IPS DF 6.9 (cell line): ENCODE data around the gene ZNF708.
"Not testable (repeated sequence)": the region's sequence is repeated elsewhere in the genome, so short reads cannot be mapped to it uniquely, and the experiment has no call there.

Source experiments
- DNase-seq: peaks from one replicate; pipeline ENCODE4 v3.0.0-alpha.2; 2013; ENCODE audit warnings: low read depth, low spot score
- H3K27ac ChIP-seq: one replicate; pipeline ENCODE4 v1.5.1; 2013; ENCODE audit warnings: low read length, control low read depth
- H3K27me3 ChIP-seq: 2 replicates; pipeline ENCODE4 v1.6.1; 2013; ENCODE audit warnings: mild to moderate bottlenecking, low read length; ENCODE audit not compliant: control insufficient read depth, insufficient read depth
- H3K36me3 ChIP-seq: 2 replicates; pipeline ENCODE4 v1.6.1; 2013; ENCODE audit warnings: low read length; ENCODE audit not compliant: control insufficient read depth, insufficient read depth
- H3K4me1 ChIP-seq: 2 replicates; pipeline ENCODE4 v1.6.1; 2013; ENCODE audit warnings: low read length; ENCODE audit not compliant: control insufficient read depth, insufficient read depth
- H3K4me3 ChIP-seq: 2 replicates; pipeline ENCODE4 v1.5.1; 2013; ENCODE audit warnings: mild to moderate bottlenecking, low read length
- H3K9me3 ChIP-seq: 2 replicates; pipeline ENCODE4 v1.6.1; 2013; ENCODE audit warnings: low read length, inconsistent platforms; ENCODE audit not compliant: control insufficient read depth, insufficient read depth
- WGBS: extraction: QIAGEN DNeasy Blood & Tissue Kit; methylation state at CpG from one replicate; pipeline ENCODE4 v1.1.7; 2013; ENCODE audit warnings: mixed read lengths, missing lambda C conversion rate; ENCODE audit not compliant: insufficient read length, insufficient coverage; 5-methylcytosine and 5-hydroxymethylcytosine counted together

The ZNF708 gene

GRCh38 chr19:21260848-21261381 lies 68.3 kb downstream of the ZNF708 start:
- not testable (repeated sequence) for H3K4me1 ChIP-seq, H3K27ac ChIP-seq, DNase-seq, H3K36me3 ChIP-seq, H3K27me3 ChIP-seq, H3K4me3 ChIP-seq, H3K9me3 ChIP-seq
- no CpG with 5 or more reads among the region's 24 CpGs for WGBS

- no peaks in the 10 kb centered on the region; the same call in 1 of the 2 replicates for H3K36me3 ChIP-seq
- H3K27me3 ChIP-seq, result no peaks in the 10 kb centered on the region
- no peaks in the 10 kb centered on the region; the same call in none of the 2 replicates for H3K9me3 ChIP-seq
- no CpG with 5 or more reads among the region's 36 CpGs for WGBS
- no peak overlapping the region for H3K4me3 ChIP-seq
- no peak overlapping the region for H3K27ac ChIP-seq
- H3K4me1 ChIP-seq, result no peaks in the 10 kb centered on the region
- no peak for DNase-seq
Observed at GRCh38 chr19:21260164-21260847, 68.9 kb downstream of the ZNF708 start.

- not testable (repeated sequence) for DNase-seq, H3K4me3 ChIP-seq, H3K9me3 ChIP-seq, H3K27me3 ChIP-seq, H3K36me3 ChIP-seq, H3K27ac ChIP-seq, H3K4me1 ChIP-seq
- WGBS, result no CpG with 5 or more reads among the region's 27 CpGs
Observed at GRCh38 chr19:21259421-21260124, 69.6 kb downstream of the ZNF708 start.

GRCh38 chr19:21256722-21257121 lies 72.5 kb downstream of the ZNF708 start:
- WGBS, result no CpG with 5 or more reads among the region's 1 CpG
- peak; percentile 25 for DNase-seq
- Histone ChIP-seq H3K27me3 (no peaks in the 10 kb centered on the region), H3K4me1 (no peaks in the 10 kb centered on the region), H3K36me3 (no peaks in the 10 kb centered on the region; the same call in 1 of the 2 replicates), H3K4me3 (no peak overlapping the region), H3K27ac (no peak overlapping the region), H3K9me3 (no peaks in the 10 kb centered on the region; the same call in 1 of the 2 replicates)
